Kidney epithelial cell (primary cell): ENCODE data around the gene GHSR. TPM values are rescaled to one million over a fixed set of nuclear protein-coding genes. Genes with fewer than 3 reads are reported as not detected.

Source experiments
- DNase-seq: peaks from one replicate; pipeline ENCODE4 v3.0.0-alpha.2; 2010; ENCODE audit warnings: low read depth
- H3K27me3 ChIP-seq: 2 replicates; pipeline ENCODE4 v1.6.0; 2011; ENCODE audit warnings: low read length; ENCODE audit not compliant: control insufficient read depth, insufficient read depth
- H3K36me3 ChIP-seq: 2 replicates; pipeline ENCODE4 v1.5.1; 2011; ENCODE audit warnings: low read length; ENCODE audit not compliant: control insufficient read depth, insufficient read depth
- H3K4me3 ChIP-seq: 2 replicates; pipeline ENCODE4 v1.5.1; 2011; ENCODE audit warnings: low read depth, mild to moderate bottlenecking, control low read depth, low read length
- total RNA-seq: library from RNA; depleted of rRNA; stranded (reverse); fragments of >200 nt; gene quantifications from 2 replicates; pipeline ENCODE4 v1.2.3, GENCODE V29; 2015
- TF ChIP-seq, protein P1 (sequence below): IDR thresholded peaks from 2 replicates; pipeline ENCODE4 v1.5.1; 2011; ENCODE audit warnings: mild to moderate bottlenecking, moderate library complexity, low read length, control low read depth, inconsistent platforms; ENCODE audit not compliant: insufficient read depth, poor library complexity, severe bottlenecking

The GHSR gene
- total RNA-seq, 1 donor from 2014 or later, result not detected

DNA sequence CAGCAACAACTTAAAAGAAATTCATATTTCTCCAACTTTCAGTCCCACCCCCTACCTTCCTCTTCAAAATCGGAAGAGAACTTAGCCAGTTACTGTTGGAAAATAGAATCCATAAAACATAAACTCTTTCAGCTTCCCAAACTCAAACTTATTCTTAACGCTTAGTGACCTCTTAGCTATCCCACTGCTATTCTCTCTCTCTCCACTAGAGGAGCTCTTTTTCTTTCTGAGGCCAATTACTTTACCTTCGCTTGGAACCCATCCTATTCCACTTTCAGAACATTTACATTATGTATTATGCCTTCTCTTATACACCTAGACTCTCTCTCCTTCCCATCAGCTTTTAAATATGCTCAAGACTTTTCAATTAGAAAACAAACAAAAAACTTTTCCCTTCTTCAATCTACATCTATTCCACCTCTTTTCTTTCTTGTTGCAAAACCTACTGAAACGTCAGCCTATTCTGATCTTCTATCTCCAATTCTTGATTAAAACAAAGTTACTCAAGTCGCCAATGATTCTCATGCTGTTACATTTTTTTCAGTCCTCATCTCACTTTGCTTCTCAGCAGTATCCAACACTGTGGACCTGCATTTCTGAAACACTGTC is 13.4 kb upstream of the GHSR start:
- H3K4me3 ChIP-seq, result no peak overlapping the region
- DNase-seq, result no peak
- H3K27me3 ChIP-seq, result no peaks in the 10 kb centered on the region
- TF ChIP-seq, protein P1, sequence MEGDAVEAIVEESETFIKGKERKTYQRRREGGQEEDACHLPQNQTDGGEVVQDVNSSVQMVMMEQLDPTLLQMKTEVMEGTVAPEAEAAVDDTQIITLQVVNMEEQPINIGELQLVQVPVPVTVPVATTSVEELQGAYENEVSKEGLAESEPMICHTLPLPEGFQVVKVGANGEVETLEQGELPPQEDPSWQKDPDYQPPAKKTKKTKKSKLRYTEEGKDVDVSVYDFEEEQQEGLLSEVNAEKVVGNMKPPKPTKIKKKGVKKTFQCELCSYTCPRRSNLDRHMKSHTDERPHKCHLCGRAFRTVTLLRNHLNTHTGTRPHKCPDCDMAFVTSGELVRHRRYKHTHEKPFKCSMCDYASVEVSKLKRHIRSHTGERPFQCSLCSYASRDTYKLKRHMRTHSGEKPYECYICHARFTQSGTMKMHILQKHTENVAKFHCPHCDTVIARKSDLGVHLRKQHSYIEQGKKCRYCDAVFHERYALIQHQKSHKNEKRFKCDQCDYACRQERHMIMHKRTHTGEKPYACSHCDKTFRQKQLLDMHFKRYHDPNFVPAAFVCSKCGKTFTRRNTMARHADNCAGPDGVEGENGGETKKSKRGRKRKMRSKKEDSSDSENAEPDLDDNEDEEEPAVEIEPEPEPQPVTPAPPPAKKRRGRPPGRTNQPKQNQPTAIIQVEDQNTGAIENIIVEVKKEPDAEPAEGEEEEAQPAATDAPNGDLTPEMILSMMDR, result peak; percentile 86
- no peaks in the 10 kb centered on the region for H3K36me3 ChIP-seq

DNA sequence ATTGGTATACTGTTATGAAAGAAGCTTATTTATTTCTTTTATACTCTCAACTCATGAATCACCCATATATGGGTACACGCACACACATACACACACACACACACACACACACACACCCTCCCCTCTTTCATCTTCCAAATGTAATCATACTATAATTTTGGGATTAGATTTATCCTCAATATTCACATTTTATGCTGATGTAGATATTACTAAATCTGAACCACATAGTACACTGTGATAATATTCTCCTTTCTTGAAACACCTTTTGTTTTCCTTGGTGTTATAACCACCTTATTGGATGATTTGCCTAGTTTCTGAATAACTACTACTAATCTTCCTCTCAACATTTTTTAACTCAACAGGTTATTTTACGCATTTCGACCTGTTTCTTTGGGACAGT is 8.1 kb upstream of the GHSR start:
- TF ChIP-seq, protein P1, result no peak
- Histone ChIP-seq H3K27me3 (no peaks in the 10 kb centered on the region), H3K4me3 (no peak overlapping the region), H3K36me3 (no peaks in the 10 kb centered on the region)
- no peak for DNase-seq

DNA sequence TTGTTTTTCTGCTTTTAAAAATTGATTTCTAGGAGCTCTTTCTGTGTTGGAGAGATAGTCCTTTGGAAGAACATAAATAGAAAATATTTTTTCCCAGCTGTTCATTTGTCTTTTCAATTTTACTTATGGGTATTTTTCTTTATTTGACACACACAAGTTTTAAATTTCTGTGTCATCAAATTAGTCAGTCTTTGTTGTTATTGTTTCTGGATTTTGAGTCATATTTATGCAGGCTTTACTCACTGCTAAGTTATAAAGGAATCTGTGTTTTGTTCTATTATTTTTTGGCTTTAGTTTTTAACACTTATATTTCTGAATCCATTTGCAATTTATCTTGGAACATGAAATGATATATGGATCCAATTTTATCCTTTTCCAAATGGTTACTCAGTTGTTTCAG is 5.9 kb upstream of the GHSR start:
- TF ChIP-seq, protein P1, result no peak
- Histone ChIP-seq H3K4me3 (no peak overlapping the region), H3K36me3 (no peaks in the 10 kb centered on the region), H3K27me3 (peaks cover 8% of the 10 kb centered on the region)
- no peak for DNase-seq

DNA sequence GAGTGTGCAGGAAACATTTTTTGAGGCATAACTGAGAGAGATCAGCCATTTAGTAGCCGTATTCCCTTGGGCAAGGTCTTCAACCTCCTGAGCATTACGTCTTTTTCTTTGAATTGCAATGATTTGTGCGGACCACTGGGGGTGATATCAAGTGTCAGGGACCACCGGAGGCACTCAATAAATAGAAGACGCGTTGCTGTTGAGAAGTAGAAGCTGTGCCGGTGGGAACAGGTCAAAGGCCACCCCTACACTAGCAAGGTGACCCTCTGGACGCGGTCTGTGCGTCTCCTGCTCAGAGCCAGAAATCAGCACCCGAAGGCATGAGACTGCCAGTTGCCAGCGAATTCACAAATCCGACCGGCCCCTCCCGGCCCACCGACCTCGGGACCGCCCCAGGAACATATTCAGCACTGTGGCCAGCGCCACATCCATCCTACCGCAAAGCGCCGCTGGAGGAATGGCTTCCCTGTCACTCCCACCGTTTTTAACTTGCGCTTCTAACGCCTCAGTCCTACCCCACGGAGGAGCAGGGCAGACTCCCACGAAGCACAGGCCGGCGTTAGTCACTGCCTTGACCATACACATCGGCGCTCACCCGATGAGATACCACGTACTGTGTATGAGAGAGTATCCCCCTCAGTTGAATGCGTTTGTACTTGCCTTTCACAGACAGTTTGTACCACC is 1.4 kb upstream of the GHSR start:
- TF ChIP-seq, protein P1, result no peak
- no peak overlapping the region for H3K4me3 ChIP-seq
- no peak for DNase-seq
- H3K36me3 ChIP-seq, result no peaks in the 10 kb centered on the region
- peaks cover 29% of the 10 kb centered on the region for H3K27me3 ChIP-seq

DNA sequence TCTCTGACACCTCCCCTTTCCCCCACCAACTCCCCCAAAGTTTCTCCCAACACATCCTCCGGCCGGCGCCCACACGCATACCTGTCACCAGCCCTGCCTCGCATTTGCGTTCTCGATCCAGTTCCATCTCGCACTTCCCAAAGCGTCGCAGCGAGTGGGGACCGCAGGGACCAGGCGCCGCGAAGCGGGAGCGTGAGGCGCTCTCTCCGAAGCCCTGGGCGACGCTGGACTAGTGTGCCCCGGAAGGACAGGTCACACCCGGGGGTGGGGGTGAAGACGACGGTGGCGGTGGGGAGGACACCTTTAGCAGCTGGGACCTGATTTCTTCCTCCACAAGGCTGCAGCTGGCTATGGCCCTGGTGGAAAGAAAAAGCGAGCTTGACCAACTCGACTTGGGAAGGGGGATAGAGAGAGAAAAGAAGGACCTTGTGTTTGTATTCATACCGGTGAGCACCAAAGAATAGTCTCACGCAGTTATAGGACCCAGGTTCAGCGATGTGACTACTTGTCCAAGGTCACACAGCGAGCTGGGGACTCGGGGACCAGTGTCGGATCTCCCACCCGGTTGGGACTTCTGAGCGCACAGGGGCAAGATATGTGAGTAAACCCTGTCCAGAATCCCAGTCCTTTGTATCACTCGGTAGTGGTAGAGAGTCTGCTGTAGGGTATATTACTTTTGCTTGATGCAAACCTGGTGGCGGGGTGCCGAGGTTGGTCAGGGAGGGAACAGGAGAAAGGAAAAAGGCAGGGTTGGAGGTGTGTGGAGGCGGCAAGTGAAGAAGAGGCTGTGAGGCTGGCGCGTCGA is 607 bp upstream of the GHSR start:
- TF ChIP-seq, protein P1, result no peak
- Histone ChIP-seq H3K36me3 (no peaks in the 10 kb centered on the region), H3K4me3 (no peak overlapping the region), H3K27me3 (peaks cover 29% of the 10 kb centered on the region)
- no peak for DNase-seq
